Activated T-cell treated with anti-CD3 and anti-CD28 coated beads for 24 hours (primary cell): ENCODE measurements around the gene HSD17B10.
"Not testable (repeated sequence)": the region's sequence is repeated elsewhere in the genome, so short reads cannot be mapped to it uniquely, and the experiment has no call there.

ENCODE experiments used
- DNase-seq: peaks from one replicate; pipeline ENCODE4 v3.0.0-alpha.2; 2020; ENCODE audit warnings: low read depth

Gene HSD17B10

DNA sequence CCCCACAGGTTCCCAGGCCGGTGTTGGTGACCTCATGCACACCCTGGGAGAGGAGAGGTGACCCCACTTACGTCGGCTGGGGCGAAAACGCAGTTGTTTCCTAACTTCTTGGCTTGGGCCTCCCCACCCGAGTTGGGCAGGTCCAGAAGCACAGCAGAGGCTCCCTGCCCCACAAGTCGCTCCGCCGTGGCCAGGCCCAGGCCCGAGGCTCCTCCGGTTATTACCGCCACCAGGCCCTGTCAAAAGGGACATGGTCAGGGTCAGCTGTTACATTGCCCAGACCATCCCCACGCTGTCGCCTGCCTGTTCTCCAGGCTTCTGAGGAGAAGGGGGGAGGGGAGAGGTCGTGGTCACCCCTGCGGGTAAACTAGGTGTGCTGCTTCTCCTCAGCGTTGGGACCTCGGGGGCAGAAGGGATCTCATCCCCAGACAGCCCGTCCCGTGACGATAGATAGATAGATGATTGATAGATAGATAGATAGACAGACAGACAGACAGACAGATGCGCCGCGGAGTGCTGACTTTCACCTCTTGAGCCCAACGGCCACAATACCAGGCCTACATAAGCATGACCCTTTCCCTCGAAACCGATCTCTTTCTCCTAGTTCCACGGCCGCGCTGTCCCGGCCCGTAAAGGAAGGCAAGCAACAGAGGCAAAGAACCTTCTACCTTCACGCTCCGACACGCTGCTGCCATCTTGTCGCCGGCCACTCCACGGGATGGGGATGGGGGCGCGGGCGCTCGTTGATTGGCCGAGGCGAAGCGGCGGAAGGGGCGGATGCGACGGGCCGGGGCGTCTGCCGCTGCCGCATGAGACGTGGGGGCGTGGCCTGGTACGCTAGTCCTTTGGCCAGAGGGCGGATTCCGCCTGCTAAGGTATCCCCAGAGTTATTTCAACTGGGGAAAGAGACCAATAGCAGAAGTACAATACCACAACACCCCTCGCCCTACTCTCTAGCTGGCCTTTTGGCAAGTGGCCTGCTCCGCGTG is at the start of gene HSD17B10:
TSS of gene HSD17B10 (minus strand) at position 720 of the 989 bp plus-strand sequence. CDS start at position 695, 25 bp downstream.
- peak; percentile 82 for DNase-seq

DNA sequence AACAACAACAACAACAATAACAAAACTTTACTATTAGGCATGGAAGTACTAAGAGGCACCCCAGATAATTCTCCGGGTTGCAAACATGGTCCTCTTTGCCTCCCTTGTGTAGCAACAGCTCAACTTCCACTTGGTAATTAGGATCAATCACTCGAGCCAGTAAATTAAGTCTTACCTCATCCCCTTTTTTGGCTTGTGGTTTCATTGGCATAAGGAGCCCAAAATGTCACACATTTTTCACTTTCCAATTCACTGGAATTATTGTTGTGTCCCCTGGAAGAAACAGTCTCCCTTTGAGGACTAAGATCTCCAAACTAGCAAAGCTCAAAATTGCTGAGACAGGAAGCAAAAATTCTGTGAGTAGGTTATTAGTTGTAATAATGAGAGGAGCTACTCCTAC is 49.2 kb upstream of the HSD17B10 start:
- no peak for DNase-seq

GRCh38 chrX:53481816-53482465 is 47.8 kb upstream of the HSD17B10 start:
- peak; percentile 14 for DNase-seq

- DNase-seq: peak; percentile 1
These were observed 46.9 kb upstream of the HSD17B10 start for GRCh38 chrX:53481093-53481492.

DNA sequence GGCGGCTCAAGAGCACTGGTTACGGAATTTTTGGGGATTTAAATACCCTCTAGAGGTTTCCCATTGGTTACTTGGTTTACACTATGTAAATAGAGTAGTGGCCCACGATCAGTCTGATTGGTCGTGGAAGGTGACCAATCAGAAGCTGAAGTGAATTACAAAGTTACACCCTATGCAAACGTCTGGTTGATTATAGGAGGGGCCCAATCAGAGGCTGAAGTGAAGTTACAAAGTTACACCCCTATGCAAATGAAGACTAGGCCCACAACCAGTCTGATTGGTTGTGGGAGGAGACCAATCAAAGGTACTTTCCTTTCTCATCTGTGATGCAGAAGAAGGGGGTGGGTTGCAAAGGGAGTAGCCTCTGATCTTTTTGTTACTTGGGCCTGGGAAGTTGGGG is 45.1 kb upstream of the HSD17B10 start:
- no peak for DNase-seq

GRCh38 chrX:53476371-53476770 is 42.2 kb upstream of the HSD17B10 start:
- no peak for DNase-seq

- no peak for DNase-seq
These were observed 40.5 kb upstream of the HSD17B10 start for GRCh38 chrX:53474707-53475106.

- DNase-seq: no peak
These were observed 37.2 kb upstream of the HSD17B10 start for GRCh38 chrX:53471346-53471745.

DNA sequence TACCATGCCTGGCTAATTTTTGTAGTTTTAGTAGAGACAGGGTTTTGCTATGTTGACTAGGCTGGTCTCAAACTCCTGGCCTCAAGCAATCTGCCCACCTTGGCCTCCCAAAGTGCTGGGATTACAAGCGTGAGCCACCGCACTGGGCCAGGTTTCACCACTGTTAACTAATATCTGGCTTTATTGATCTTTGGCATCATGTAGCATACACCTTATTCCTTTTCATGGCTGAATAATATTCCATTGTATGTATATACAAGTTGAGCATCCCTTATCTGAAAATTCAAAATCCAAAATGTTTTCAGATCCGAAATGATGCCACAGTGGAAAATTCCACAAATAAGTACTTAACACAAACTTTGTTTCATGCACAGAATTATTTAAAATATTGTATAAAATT is 34.5 kb upstream of the HSD17B10 start:
- DNase-seq: not testable (repeated sequence)

DNA sequence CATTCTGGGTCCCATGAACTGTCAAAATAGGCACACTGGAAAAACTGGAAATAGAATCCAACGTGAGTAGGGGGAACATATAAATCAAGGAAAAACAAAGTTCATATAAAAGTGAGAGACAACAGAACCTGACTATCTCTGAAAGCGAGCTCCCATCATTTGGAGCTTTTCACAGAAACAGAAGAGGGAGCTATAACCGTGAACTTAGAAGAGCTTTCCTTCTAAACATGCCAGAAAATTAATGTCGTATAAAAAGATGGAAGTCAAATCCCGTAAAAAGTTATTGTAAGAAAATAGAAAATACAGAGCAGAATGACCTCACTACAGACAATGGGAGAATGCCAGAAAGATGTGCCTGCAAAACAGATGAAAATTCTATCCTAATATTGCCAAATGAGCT is 23.9 kb upstream of the HSD17B10 start:
- no peak for DNase-seq

GRCh38 chrX:53456254-53456653 is 22.1 kb upstream of the HSD17B10 start:
- DNase-seq: no peak

DNA sequence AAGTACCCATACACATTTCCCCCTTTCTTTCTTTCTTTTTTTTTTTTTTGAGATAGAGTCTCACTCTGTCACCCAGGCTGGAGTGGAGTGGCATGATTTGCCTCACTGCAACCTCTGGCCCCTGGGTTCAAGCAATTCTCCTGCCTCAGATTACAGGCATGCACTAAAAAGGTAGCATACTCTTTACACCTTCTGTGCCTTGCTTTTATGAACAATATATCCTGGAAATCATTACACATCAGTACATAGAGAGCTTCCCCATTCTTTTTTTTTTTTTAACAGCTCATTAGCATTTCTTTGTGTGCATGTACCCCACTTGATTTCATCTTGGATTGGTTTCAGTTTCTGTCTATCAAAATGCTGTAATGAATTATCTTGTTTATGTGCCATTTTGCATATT is 18.6 kb upstream of the HSD17B10 start:
- no peak for DNase-seq

DNA sequence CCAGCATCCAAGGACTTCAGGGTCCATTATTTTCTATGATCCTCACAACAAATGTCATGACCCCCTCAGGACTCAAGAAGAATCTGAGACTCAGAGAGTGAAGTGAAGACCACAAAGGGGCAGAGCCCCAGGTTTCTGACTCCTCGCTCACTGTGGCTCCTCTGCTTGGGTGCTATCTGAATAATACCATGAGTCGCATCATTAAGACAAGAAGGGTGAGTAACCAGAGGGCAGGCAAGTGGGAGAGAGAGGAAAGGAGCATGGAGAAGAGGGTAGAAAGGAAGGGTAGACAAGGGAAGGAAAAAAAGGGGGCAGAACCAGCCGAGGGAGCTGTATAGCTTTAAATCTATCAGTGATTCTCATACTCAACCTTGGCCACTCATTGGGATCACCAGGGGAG is 15.5 kb upstream of the HSD17B10 start:
- no peak for DNase-seq

DNA sequence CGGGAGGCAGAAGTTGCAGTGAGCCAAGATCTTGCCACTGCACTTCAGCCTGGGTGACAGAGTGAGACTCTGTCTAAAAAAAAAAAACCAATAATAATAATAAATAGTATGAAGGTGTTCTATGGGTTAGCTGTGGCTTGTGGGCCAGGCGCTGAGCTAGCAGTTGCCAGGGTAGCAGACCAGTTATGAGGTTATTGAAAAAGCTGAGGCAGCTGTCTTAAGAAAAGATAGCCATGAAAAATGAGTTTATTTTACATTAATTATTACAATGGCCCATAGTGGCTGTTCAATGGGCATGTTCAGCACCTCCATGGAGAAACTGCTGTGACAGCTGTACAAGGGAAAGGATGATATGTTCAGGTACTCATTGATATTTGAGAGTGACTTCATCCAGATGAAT is 13.3 kb upstream of the HSD17B10 start:
- no peak for DNase-seq

- DNase-seq: no peak
These were observed 11.8 kb upstream of the HSD17B10 start for GRCh38 chrX:53445977-53446376.

- DNase-seq: no peak
These were observed 8.1 kb upstream of the HSD17B10 start for GRCh38 chrX:53442322-53442631.

- DNase-seq: peak; percentile 65
These were observed 7.6 kb upstream of the HSD17B10 start for GRCh38 chrX:53441531-53442321.

GRCh38 chrX:53440621-53441517 is 6.7 kb upstream of the HSD17B10 start:
- DNase-seq: no peak

- DNase-seq: no peak
These were observed 5.9 kb upstream of the HSD17B10 start for GRCh38 chrX:53440101-53440500.

DNA sequence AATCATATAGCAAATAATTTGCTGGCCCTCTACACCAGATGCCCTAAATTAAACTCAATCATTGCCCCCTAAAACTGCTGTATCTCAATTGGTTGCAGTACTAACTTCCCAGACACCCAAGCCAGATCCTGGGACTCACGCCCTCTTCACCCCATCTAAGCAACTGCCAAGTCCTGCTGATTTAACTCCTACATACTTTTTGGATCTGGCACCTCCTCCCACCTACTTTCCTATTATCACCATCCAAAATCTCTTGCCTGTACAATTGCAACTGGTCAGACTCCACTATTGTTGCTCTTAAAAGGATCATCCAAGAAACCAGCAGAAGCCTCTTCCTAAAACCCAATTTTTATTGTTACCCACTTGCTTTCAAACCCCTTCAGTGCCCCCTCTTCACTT is 4.7 kb upstream of the HSD17B10 start:
- no peak for DNase-seq

- DNase-seq: no peak
These were observed 4.1 kb upstream of the HSD17B10 start for GRCh38 chrX:53438174-53438831.
